RWPE2 (cell line): ENCODE results near the gene BRPF3.
"Not testable (repeated sequence)": the region's sequence is repeated elsewhere in the genome, so short reads cannot be mapped to it uniquely, and the experiment has no call there.

Experiments used
- ATAC-seq: fragments of 200-7000 bp; cut with Tn5 transposase; 3 replicates; pipeline ENCODE4 v1.9.1; 2021; ENCODE audit warnings: low read depth
- DNase-seq: peaks from one replicate; pipeline ENCODE4 v3.0.0-alpha.2; 2020; ENCODE audit warnings: low spot score
- H3K27ac ChIP-seq: fragments of 450-650 bp; 2 replicates; pipeline ENCODE4 v1.5.1; 2017; ENCODE audit warnings: mild to moderate bottlenecking; ENCODE audit not compliant: poor library complexity, severe bottlenecking
- H3K27me3 ChIP-seq: fragments of 250-450 bp; sonication (Bioruptor Pico); 2 replicates; pipeline ENCODE4 v1.5.1; 2021; ENCODE audit warnings: mild to moderate bottlenecking, moderate library complexity; ENCODE audit not compliant: insufficient read depth, poor library complexity, severe bottlenecking
- H3K36me3 ChIP-seq: fragments of 250-450 bp; sonication (Bioruptor Pico); 2 replicates; pipeline ENCODE4 v1.5.1; 2020; ENCODE audit warnings: low read depth, mild to moderate bottlenecking, moderate library complexity
- H3K4me1 ChIP-seq: fragments of 250-450 bp; sonication (Bioruptor Pico); 2 replicates; pipeline ENCODE4 v1.5.1; 2021; ENCODE audit warnings: mild to moderate bottlenecking, moderate library complexity; ENCODE audit not compliant: insufficient read depth, poor library complexity, severe bottlenecking
- H3K4me3 ChIP-seq: fragments of 250-450 bp; sonication (Bioruptor Pico); 2 replicates; pipeline ENCODE4 v1.5.1; 2021; ENCODE audit warnings: mild to moderate bottlenecking, moderate library complexity; ENCODE audit not compliant: severe bottlenecking
- H3K9me3 ChIP-seq: fragments of 250-450 bp; sonication (Bioruptor Pico); 2 replicates; pipeline ENCODE4 v1.5.1; 2021; ENCODE audit warnings: mild to moderate bottlenecking, moderate library complexity; ENCODE audit not compliant: severe bottlenecking
- CTCF ChIP-seq: fragments of 450-650 bp; IDR thresholded peaks from one replicate; pipeline ENCODE4 v1.5.1; 2017; ENCODE audit warnings: mild to moderate bottlenecking, moderate library complexity; ENCODE audit not compliant: poor library complexity, severe bottlenecking

The BRPF3 gene

DNA sequence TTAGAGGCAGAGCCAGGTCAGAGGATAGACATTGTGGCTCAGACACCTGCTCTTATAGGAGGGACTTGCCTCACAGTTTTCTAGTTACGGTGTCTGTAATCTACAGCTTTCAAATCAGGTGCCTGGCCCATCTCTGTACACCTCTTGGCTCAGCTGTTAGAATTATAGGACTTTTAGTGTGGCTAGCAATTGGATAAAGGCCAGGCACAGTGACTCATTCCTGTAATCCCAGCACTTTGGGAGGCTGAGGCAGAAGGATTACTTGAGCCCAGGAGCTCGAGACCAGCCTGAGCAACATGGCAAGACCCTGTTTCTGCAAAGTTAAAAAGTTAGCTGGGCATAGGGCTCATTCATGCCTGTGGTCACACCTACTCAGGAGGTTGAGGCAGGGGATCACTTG lies 20.0 kb downstream of the BRPF3 start:
- Histone ChIP-seq H3K27me3 (no peaks in the 10 kb centered on the region), H3K4me1 (no peaks in the 10 kb centered on the region), H3K27ac (no peak overlapping the region), H3K9me3 (no peaks in the 10 kb centered on the region), H3K36me3 (peaks cover 69% of the 10 kb centered on the region), H3K4me3 (no peak overlapping the region)
- DNase-seq (no peak), ATAC-seq (no peak)
- no peak for TF ChIP-seq CTCF

- ATAC-seq, result no peak
- Histone ChIP-seq H3K36me3 (peaks cover 65% of the 10 kb centered on the region), H3K27ac (no peak overlapping the region), H3K4me1 (no peaks in the 10 kb centered on the region), H3K9me3 (no peaks in the 10 kb centered on the region), H3K4me3 (no peak overlapping the region), H3K27me3 (no peaks in the 10 kb centered on the region)
- TF ChIP-seq CTCF, result no peak
- DNase-seq, result no peak
Measured at GRCh38 chr6:36217188-36217587, 20.6 kb downstream of the BRPF3 start.

GRCh38 chr6:36217946-36218345 lies 21.4 kb downstream of the BRPF3 start:
- no peaks in the 10 kb centered on the region for H3K27me3 ChIP-seq
- no peak overlapping the region for H3K27ac ChIP-seq
- DNase-seq (no peak), ATAC-seq (no peak)
- no peak for TF ChIP-seq CTCF
- H3K4me1 ChIP-seq, result no peaks in the 10 kb centered on the region
- H3K4me3 ChIP-seq, result no peak overlapping the region
- peaks cover 68% of the 10 kb centered on the region for H3K36me3 ChIP-seq
- no peaks in the 10 kb centered on the region for H3K9me3 ChIP-seq

DNA sequence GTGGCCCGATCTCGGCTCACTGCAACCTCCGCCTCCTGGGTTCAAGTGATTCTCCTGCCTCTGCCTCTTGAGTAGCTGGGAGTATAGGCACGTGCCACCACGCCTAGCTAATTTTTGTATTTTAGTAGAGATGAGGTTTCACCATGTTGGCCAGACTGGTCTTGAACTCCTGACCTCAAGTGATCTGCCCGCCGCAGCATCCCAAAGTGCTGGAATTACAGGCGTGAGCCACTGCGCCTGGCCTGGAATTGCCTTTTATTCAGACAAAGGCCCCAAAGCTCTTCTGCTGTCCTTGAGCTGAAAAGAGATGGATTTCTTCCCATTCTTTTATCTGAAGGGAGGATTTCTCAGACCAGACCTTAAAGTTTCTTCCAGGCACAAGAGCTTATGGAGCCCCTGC lies 22.0 kb downstream of the BRPF3 start:
- not testable (repeated sequence) for H3K9me3 ChIP-seq, H3K4me1 ChIP-seq, H3K4me3 ChIP-seq, DNase-seq, ATAC-seq, H3K27ac ChIP-seq, H3K27me3 ChIP-seq
- peaks cover 69% of the 10 kb centered on the region for H3K36me3 ChIP-seq

DNA sequence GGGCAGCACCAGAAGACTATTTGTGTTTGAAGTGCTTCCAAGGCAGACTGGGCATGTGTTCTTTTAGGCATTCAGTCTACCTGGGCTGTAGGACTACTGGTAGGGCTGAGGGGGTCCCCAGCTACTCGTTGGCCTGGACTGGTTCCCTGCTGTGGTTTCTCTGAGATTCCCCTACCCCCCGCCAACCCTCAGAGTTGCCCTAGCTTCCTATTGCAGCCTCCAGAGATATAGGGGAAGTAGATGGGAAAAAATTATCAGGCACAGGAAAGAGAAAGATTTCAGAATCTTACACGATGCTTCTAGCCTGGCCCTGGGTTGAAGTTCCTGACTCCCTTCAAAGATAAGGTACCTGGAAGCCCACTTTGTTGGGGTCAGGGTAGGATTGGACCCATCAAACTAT lies 22.5 kb downstream of the BRPF3 start:
- Histone ChIP-seq H3K9me3 (no peaks in the 10 kb centered on the region), H3K27me3 (no peaks in the 10 kb centered on the region), H3K36me3 (peaks cover 73% of the 10 kb centered on the region), H3K4me3 (no peak overlapping the region), H3K27ac (no peak overlapping the region), H3K4me1 (no peaks in the 10 kb centered on the region)
- TF ChIP-seq CTCF, result no peak
- DNase-seq (no peak), ATAC-seq (no peak)
